ENCODE data around the gene VSIG2. TPM values are rescaled to one million over a fixed set of nuclear protein-coding genes. Genes with fewer than 3 reads are reported as not detected.
A peak's percentile ranks its signal among the peaks of the same experiment; 100 is the strongest.

The VSIG2 gene
- total and polyA plus RNA-seq, 2 experiments from 2014 or later, result not detected

GRCh38 chr11:124745270-124745834 is 6.7 kb downstream of the VSIG2 start:
- H3K9me3 Mint-ChIP-seq, result no peaks in the 10 kb centered on the region
- H3K4me1 ChIP-seq (ENCODE audit: insufficient read depth), result peaks cover 38% of the 10 kb centered on the region
- H3K4me3 ChIP-seq, result peak overlapping the region; percentile 90
- TF ChIP-seq ZNF462 (CRISPR knock-in tag; IDR thresholded peaks at IDR 0.05) (no peak), EZH2phosphoT487 (IDR thresholded peaks at IDR 0.05; ENCODE audit: unreplicated experiment) (peak; percentile 87), POLR2AphosphoS5 (IDR thresholded peaks at IDR 0.05; ENCODE audit: low read depth) (no peak), ZNF331 (CRISPR knock-in tag; IDR thresholded peaks at IDR 0.05; ENCODE audit: low read depth) (no peak), ZNF114 (CRISPR knock-in tag; IDR thresholded peaks at IDR 0.05) (no peak), NANOG (IDR thresholded peaks at IDR 0.05; ENCODE audit: borderline replicate concordance) (no peak), CREB1 (CRISPR knock-in tag; IDR thresholded peaks at IDR 0.05; ENCODE audit: low read depth) (no peak), EZH2 (IDR thresholded peaks at IDR 0.05; ENCODE audit: low read depth, unreplicated experiment) (peak; percentile 81), CTCF (conservative IDR thresholded peaks at IDR 0.05; ENCODE audit: low read depth in 2 of 2) (no peak), STAT1 (IDR thresholded peaks at IDR 0.05; ENCODE audit: unreplicated experiment) (no peak), ETS1 (IDR thresholded peaks at IDR 0.05) (no peak), REST (IDR thresholded peaks at IDR 0.05; ENCODE audit: unreplicated experiment) (no peak)
- DNase-seq (ENCODE audit: low spot score) (no peak), ATAC-seq (no peak)
- no peaks in the 10 kb centered on the region; the same call in 2 of the 3 replicates for H3K36me3 Mint-ChIP-seq (ENCODE audit: low read depth)
- H3K4me2 ChIP-seq, result peak overlapping the region; percentile 85
- H3K27ac Mint-ChIP-seq, result no peak overlapping the region
- H3K36me3 ChIP-seq (ENCODE audit: insufficient read depth), result no peaks in the 10 kb centered on the region
- H3K27ac ChIP-seq (ENCODE audit: low read depth), result no peak overlapping the region
- H3K79me2 ChIP-seq (replicated peaks; ENCODE audit: insufficient read depth), result no peaks in the 10 kb centered on the region
- H3K4me1 Mint-ChIP-seq, result peaks cover 23% of the 10 kb centered on the region
- peak overlapping the region; percentile 84 for H3K4me3 Mint-ChIP-seq
- H2AFZ ChIP-seq, result peak overlapping the region; percentile 93; the same call in 1 of the 2 replicates
- no peaks in the 10 kb centered on the region; the same call in 1 of the 2 replicates for H3F3A ChIP-seq (replicated peaks; ENCODE audit: low read depth)
- peaks cover 99% of the 10 kb centered on the region for H3K27me3 ChIP-seq (ENCODE audit: insufficient read depth)
- no peaks in the 10 kb centered on the region for H3K9me2 ChIP-seq (ENCODE audit: insufficient read depth)
- H4K20me1 ChIP-seq (replicated peaks; ENCODE audit: insufficient read depth), result peaks cover 39% of the 10 kb centered on the region
- H3K27me3 Mint-ChIP-seq (ENCODE audit: insufficient read depth, low read depth, poor library complexity), result peaks cover 99% of the 10 kb centered on the region

All from GM23338 (cell line).